Lower lobe of right lung (tissue), 2 donors: ENCODE data around the gene PTMS. TPM values are rescaled to one million over a fixed set of nuclear protein-coding genes. Genes with fewer than 3 reads are reported as not detected.

Experiments
- ATAC-seq, 2 donors: fragments of 200-7000 bp; cut with Tn5 transposase; one replicate each; pipeline ENCODE4 v1.9.1; 2020 to 2022; ENCODE audit warnings: mild to moderate bottlenecking in 2 of 2, moderate library complexity in 2 of 2
- DNase-seq: peaks from one replicate; pipeline ENCODE4 v3.0.0-alpha.2; 2020
- H3K27ac ChIP-seq: fragments of 200-600 bp; one replicate; pipeline ENCODE4 v1.8.0; 2022
- H3K27me3 ChIP-seq: fragments of 200-600 bp; one replicate; pipeline ENCODE4 v1.8.0; 2022; ENCODE audit warnings: low read depth
- H3K36me3 ChIP-seq: fragments of 200-600 bp; one replicate; pipeline ENCODE4 v1.8.0; 2022; ENCODE audit warnings: mild to moderate bottlenecking
- H3K4me1 ChIP-seq: fragments of 200-600 bp; one replicate; pipeline ENCODE4 v1.8.0; 2022
- H3K4me3 ChIP-seq: fragments of 200-600 bp; one replicate; pipeline ENCODE4 v1.8.0; 2022; ENCODE audit warnings: mild to moderate bottlenecking
- H3K9me3 ChIP-seq: fragments of 200-600 bp; one replicate; pipeline ENCODE4 v1.8.0; 2022
- CTCF ChIP-seq: fragments of 200-600 bp; IDR thresholded peaks from one replicate; pipeline ENCODE4 v1.8.0; 2022; ENCODE audit warnings: antibody characterized with exemption, mild to moderate bottlenecking
- intact Hi-C: fragments of 100-400 bp; cut with DNase I; formaldehyde crosslinking; loops from one replicate; pipeline ENCODE4 v1.11.0; 2022
- total RNA-seq: library from RNA; stranded (reverse); fragmentation: NEBNext Ultra II Directional; extraction: Animal tissue kit (Norgen Biotek cat#: 25700); gene quantifications from one replicate; pipeline ENCODE4 v1.2.1, GENCODE V29; 2021
- donor health status: DM: no; HTN: yes; CAD: no; lungs with severe emphysema.

PTMS gene
- total RNA-seq, 1 donor from 2014 or later = 267 TPM

- DNase-seq (no peak), ATAC-seq (peak in 1 of 2 donors; percentile 0)
- peak; percentile 98 for TF ChIP-seq CTCF
- intact Hi-C loops = no loop called here
- Histone ChIP-seq H3K27me3 (no peaks in the 10 kb centered on the region), H3K27ac (peak overlapping the region; percentile 96), H3K36me3 (peaks cover 31% of the 10 kb centered on the region), H3K4me1 (peaks cover 21% of the 10 kb centered on the region), H3K4me3 (peak overlapping the region; percentile 97), H3K9me3 (no peaks in the 10 kb centered on the region)
Observed at GRCh38 chr12:6753772-6754356, 12.3 kb upstream of the PTMS start.

GRCh38 chr12:6754411-6754810 lies 11.8 kb upstream of the PTMS start:
- DNase-seq (no peak), ATAC-seq (no peak)
- TF ChIP-seq CTCF = no peak
- H3K4me3 ChIP-seq = no peak overlapping the region
- H3K9me3 ChIP-seq = no peaks in the 10 kb centered on the region
- intact Hi-C loops = no loop called here
- peak overlapping the region; percentile 96 for H3K27ac ChIP-seq
- peaks cover 26% of the 10 kb centered on the region for H3K36me3 ChIP-seq
- H3K27me3 ChIP-seq = no peaks in the 10 kb centered on the region
- peaks cover 21% of the 10 kb centered on the region for H3K4me1 ChIP-seq

GRCh38 chr12:6757028-6757690 lies 9.0 kb upstream of the PTMS start:
- intact Hi-C loops = no loop called here
- ATAC-seq = no peak
- Histone ChIP-seq H3K4me1 (peaks cover 10% of the 10 kb centered on the region), H3K36me3 (no peaks in the 10 kb centered on the region), H3K4me3 (no peak overlapping the region), H3K27ac (no peak overlapping the region), H3K27me3 (no peaks in the 10 kb centered on the region), H3K9me3 (no peaks in the 10 kb centered on the region)
- DNase-seq = no peak
- TF ChIP-seq CTCF = no peak

- no peaks in the 10 kb centered on the region for H3K9me3 ChIP-seq
- intact Hi-C loops = no loop called here
- TF ChIP-seq CTCF = no peak
- no peaks in the 10 kb centered on the region for H3K27me3 ChIP-seq
- H3K4me1 ChIP-seq = peaks cover 10% of the 10 kb centered on the region
- H3K4me3 ChIP-seq = no peak overlapping the region
- ATAC-seq (no peak), DNase-seq (no peak)
- H3K36me3 ChIP-seq = no peaks in the 10 kb centered on the region
- no peak overlapping the region for H3K27ac ChIP-seq
Observed at GRCh38 chr12:6758506-6759095, 7.6 kb upstream of the PTMS start.

- Histone ChIP-seq H3K9me3 (no peaks in the 10 kb centered on the region), H3K4me1 (peaks cover 10% of the 10 kb centered on the region), H3K27me3 (no peaks in the 10 kb centered on the region), H3K27ac (no peak overlapping the region), H3K4me3 (no peak overlapping the region), H3K36me3 (no peaks in the 10 kb centered on the region)
- ATAC-seq = no peak
- intact Hi-C loops = no loop called here
- no peak for DNase-seq
- TF ChIP-seq CTCF = no peak
Observed at GRCh38 chr12:6759741-6760140, 6.4 kb upstream of the PTMS start.
